T-helper 1 cell treated with Interleukin-12 subunit alpha and Interleukin-12 subunit beta and Interleukin-4 antibody, amounts not matched to agents 30 μg/mL and 1 μg/mL, for 36 hours (primary cell): ENCODE results near the gene ABL1.
"Not testable (repeated sequence)": the region's sequence is repeated elsewhere in the genome, so short reads cannot be mapped to it uniquely, and the experiment has no call there.

ENCODE experiments used
- H3K27ac Mint-ChIP-seq: one replicate; pipeline ENCODE4 v1.8.0; 2021; ENCODE audit warnings: mild to moderate bottlenecking, mixed read lengths
- H3K27me3 Mint-ChIP-seq: one replicate; pipeline ENCODE4 v1.8.0; 2021; ENCODE audit warnings: low read depth, mixed read lengths
- H3K36me3 Mint-ChIP-seq: one replicate; pipeline ENCODE4 v1.8.0; 2021; ENCODE audit warnings: low read depth, mixed read lengths
- H3K4me1 Mint-ChIP-seq: one replicate; pipeline ENCODE4 v1.8.0; 2021; ENCODE audit warnings: low read depth, mixed read lengths
- H3K4me3 Mint-ChIP-seq: one replicate; pipeline ENCODE4 v1.8.0; 2021; ENCODE audit warnings: mild to moderate bottlenecking, moderate library complexity, mixed read lengths
- H3K9me3 Mint-ChIP-seq: one replicate; pipeline ENCODE4 v1.8.0; 2021; ENCODE audit warnings: mixed read lengths

Gene ABL1

DNA sequence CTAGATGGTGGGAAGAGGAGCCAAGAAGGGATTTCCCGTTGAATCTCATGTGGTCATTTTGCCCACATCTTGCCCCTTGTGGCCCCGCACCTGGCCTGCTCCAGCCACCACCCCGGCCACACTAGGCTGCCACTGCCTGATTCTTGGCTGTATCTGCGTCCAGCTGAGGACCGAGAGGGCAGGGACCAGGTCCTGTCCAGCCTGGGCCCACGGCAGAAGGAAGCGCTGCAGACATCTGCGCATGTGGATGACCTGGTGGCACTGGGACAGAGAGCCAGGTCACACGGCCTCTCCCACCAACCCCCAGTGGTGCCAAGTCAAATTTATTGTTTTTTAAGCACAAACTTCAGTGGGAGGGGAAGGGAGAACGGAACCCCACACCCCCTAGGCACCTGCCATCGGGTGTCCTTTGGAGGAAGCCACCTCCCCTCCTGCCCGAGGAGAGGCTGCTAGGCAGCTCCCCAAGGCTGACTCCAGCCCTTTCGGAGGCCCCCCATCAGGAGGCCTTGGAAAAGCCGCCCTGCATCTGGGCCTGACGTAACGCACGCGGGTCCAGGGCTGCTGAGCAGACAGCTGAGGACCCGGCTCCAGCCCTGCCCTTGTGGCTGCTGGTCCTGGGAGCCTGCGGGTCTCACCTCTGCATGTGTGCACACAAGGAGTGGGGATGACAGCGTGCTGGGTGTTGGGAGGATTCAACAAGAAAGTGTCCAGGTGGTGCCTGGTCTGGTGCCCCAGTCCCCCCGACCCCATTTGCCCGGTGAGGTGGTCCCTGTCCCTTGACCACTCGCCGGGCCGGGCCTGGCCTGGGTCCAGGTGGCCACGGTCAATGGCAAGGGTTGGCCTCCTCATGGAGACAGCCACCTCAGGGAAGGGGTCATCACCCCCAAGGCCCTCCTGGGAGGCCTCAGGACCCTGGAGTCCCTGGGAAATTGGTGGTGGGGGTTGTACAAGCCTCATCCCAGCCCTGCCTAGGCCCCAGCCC is 67.4 kb downstream of the ABL1 start:
- Mint-ChIP-seq H3K27ac (no peak overlapping the region), H3K36me3 (no peaks in the 10 kb centered on the region), H3K4me3 (no peak overlapping the region), H3K4me1 (no peaks in the 10 kb centered on the region), H3K9me3 (no peaks in the 10 kb centered on the region), H3K27me3 (no peaks in the 10 kb centered on the region)

DNA sequence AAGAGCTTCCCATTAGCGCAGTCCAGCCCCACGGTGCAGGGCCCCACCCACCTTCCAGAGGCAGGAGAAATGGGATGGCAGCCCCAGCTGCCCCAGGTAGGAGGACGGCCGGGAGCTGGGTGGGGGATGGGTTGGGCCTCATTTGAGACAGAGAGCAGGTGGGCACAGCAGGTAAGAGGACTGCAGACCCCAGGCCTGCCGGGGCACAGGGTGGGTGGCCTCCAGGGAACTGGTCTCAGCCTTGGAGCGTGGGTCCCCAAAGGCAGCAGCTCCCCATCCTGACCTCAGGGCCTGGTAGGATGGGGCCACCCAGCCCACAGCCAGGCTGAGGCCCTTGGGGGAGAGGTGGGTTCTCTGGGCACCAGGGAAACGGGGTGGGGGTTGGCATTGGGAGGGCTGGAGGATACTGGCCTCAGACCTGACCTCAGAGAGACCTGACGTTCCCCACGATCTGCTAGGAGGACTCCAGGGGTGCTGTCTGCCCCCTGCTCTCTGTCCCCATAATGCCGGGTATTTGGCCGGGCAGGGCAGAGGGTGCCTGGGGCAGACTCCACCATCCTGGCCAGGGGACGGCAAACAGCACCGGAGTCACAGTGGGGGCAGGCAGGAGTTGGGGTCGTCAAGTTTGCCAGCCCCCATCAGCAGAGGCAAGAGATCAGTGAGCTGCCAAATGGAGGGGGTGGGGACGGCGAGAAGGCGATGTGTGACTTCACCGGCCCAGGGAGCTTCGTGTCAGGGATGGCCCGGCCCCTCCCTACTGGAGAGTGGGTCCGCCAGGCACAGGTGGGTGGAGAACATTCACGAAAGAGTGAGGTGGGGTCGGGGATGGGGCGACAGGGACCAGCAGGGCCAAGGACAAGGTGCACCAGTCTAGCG is 68.4 kb downstream of the ABL1 start:
- Mint-ChIP-seq H3K4me1 (no peaks in the 10 kb centered on the region), H3K9me3 (no peaks in the 10 kb centered on the region), H3K4me3 (no peak overlapping the region), H3K27me3 (no peaks in the 10 kb centered on the region), H3K27ac (no peak overlapping the region), H3K36me3 (no peaks in the 10 kb centered on the region)

DNA sequence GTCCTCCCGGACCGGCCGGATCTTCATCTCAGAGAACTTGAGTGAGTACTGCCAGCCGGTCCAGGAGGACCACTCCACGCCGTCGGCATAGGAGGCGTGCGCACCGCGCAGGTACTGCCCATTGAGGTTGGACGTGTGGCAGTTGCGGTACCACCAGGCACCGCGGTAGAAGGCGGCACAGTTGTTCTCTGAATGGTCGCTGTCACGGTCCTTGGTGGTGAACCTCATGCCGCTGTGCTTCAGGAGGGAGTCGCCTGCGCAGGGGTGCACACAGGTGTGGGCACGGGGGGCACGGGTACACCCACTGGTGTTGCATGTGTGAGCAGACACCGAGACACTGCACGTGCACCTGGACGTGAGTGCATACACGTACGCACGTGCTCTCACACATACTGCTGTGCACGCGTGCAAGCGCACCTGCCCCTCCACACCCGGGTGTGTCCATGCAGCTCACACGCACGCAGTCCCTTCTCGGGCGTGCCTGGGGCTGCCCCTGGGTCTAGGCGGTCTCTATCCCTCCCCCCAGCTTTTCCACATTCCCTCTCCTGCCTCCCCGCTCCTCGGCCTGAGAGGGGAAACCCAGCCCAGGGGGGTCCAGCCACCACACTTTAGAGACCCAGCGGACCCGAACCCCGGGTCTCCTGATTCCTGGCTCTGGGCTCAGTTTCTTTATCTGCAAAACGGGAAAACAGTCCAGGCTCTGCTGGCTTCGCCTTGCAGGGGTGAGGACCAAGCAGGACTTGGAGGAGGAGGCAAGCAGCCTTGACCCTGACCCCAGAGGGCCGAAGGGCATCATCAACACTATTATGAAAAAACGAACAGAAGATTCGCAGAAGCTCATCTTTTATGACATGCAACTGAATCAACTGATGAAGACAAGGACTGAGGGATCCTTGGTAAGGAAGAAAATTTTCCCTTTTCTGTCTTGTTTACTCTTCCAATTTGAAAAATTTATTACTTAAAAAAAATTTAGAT is 69.3 kb downstream of the ABL1 start:
- no peaks in the 10 kb centered on the region for H3K27me3 Mint-ChIP-seq
- no peaks in the 10 kb centered on the region for H3K9me3 Mint-ChIP-seq
- no peak overlapping the region for H3K27ac Mint-ChIP-seq
- no peak overlapping the region for H3K4me3 Mint-ChIP-seq
- no peaks in the 10 kb centered on the region for H3K4me1 Mint-ChIP-seq
- H3K36me3 Mint-ChIP-seq: no peaks in the 10 kb centered on the region

- Mint-ChIP-seq H3K27ac (no peak overlapping the region), H3K4me3 (no peak overlapping the region), H3K36me3 (no peaks in the 10 kb centered on the region), H3K9me3 (no peaks in the 10 kb centered on the region), H3K27me3 (no peaks in the 10 kb centered on the region), H3K4me1 (no peaks in the 10 kb centered on the region)
These were observed 70.3 kb downstream of the ABL1 start for GRCh38 chr9:130905125-130905901.

DNA sequence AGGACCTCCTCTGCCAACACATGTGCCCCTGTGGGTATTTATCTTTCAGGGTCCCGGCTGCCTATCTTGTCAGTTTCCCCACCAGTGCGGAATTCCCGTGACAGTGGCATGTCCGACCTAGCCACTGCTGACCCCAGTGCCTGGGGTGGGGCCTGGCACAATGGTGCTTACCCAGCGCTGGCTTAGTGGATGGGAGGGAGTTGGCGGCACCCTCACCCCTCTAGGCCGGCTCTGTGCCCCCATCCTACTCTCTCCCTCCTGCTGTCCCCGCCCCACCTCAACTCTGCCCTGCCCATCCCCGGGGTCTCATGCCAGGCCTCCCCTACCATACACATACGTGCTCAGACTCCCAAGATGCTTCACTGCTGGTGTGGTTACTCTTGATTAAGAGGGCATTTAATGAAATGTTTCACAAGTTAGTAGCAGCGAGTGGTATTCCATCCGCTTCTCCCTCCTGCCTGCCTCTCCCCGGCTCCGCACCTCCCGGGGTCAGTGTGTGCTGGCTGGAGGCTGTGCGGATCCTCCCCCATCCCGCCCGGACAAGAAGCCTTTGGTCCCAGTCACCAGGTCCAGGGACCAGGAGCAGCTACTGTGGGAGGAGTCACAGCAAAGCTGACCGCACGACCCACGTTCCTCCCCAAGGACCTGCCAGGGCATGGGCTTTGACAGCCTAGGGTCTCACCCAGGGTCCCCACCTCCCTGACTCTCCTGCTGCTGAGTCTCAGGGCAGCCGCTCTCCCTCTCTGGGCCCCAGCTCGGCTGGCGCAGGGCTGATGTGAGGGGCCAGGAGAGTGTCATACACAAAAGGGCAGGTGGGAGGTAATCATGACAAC is 71.1 kb downstream of the ABL1 start:
- Mint-ChIP-seq H3K36me3 (no peaks in the 10 kb centered on the region), H3K9me3 (no peaks in the 10 kb centered on the region), H3K27me3 (no peaks in the 10 kb centered on the region), H3K4me3 (no peak overlapping the region), H3K4me1 (no peaks in the 10 kb centered on the region), H3K27ac (no peak overlapping the region)

DNA sequence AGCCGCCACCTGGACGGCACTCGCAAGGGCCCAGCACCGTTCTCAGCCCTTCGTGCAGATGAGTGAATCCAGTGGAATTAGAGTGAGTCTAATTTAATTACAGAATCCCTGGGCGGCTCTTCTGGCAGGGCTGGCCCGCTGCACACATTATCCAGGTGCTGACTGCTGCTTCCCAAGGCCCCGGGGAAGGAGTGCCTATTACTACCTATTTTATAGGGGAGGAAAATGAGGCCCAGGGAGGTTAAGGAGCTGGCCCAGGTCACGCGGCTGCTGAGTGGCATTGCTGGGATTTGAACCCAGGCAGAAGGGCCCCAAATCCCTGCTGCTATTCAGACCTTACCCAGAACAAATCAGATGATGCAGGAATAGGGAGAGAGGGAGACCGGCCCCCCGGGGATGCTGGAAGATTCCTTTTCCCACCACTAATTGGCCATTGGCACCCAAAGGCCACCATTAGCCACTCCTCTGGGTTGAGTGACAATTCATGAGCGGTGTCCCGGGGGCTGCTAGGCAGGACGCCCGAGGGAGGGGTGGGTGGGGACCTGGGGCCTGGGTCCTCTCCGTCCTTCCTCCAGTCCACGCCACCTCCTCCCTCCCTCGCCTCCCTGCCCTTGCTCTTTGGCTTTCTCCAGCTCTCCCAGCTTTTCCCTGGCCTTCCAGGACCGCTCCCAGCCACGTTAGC is 71.8 kb downstream of the ABL1 start:
- Mint-ChIP-seq H3K9me3 (no peaks in the 10 kb centered on the region), H3K36me3 (no peaks in the 10 kb centered on the region), H3K27ac (no peak overlapping the region), H3K4me1 (no peaks in the 10 kb centered on the region), H3K4me3 (no peak overlapping the region), H3K27me3 (no peaks in the 10 kb centered on the region)

DNA sequence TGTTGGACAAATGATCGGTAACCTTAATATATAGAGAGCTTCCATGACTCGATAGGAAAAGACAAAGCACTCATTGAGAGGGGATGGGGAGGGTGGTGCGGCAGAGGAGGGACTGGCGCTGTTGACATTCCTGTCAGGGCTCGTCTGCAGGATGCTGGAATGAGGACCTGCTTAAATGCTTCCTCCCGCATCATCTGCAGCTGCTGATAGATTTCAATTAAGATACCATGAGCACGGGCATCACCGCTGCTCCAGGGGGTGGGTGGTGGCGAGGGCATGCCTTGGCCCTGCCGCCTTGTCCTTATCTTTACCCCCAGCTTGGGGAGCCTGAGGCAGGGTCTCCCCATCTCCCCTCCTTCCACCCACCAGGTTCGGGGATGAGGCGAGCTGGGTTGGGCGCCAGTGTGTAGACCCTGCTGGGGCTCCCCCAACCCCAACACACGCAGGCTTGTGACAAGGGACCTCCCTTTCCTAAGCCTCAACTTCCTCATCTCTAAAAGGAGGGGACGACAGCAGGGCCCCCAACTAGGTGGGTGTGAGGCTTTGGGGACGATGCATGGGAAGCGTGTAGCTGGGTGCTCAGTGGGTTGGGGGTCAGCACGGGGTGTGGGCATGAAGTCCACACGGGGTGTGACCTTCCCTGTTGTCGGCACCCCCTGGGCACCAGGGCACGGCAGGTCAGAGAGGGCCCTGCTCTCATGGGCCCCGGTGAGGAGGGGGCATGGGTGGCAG is 73.3 kb downstream of the ABL1 start:
- H3K4me3 Mint-ChIP-seq: no peak overlapping the region
- no peaks in the 10 kb centered on the region for H3K36me3 Mint-ChIP-seq
- H3K9me3 Mint-ChIP-seq: no peaks in the 10 kb centered on the region
- no peaks in the 10 kb centered on the region for H3K27me3 Mint-ChIP-seq
- no peak overlapping the region for H3K27ac Mint-ChIP-seq
- no peaks in the 10 kb centered on the region for H3K4me1 Mint-ChIP-seq

DNA sequence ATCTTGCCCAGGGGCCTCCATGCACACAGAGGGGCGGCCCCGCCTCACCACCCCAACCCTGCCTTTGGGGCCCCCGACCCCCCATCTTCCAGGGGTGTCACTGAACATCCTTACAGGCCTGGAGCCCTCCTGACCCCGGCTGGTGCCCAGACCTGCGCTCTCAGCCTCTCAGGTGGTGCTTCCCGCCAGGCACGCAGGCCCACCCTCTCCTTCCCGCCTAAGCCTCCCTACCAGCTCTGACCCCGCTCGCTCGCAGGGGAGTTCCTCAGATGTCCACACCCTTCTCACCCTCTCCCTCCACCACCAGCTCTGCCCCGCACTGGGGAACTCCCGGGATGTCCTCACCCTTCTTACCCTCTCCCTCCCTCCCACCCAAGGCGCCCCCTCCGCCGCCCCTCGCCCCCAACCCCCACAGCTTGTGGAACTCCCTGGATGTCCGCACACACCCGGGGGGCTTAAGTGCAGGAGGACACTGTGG is 73.9 kb downstream of the ABL1 start:
- Mint-ChIP-seq H3K36me3 (no peaks in the 10 kb centered on the region), H3K9me3 (no peaks in the 10 kb centered on the region), H3K4me3 (no peak overlapping the region), H3K27ac (no peak overlapping the region), H3K4me1 (no peaks in the 10 kb centered on the region), H3K27me3 (no peaks in the 10 kb centered on the region)

DNA sequence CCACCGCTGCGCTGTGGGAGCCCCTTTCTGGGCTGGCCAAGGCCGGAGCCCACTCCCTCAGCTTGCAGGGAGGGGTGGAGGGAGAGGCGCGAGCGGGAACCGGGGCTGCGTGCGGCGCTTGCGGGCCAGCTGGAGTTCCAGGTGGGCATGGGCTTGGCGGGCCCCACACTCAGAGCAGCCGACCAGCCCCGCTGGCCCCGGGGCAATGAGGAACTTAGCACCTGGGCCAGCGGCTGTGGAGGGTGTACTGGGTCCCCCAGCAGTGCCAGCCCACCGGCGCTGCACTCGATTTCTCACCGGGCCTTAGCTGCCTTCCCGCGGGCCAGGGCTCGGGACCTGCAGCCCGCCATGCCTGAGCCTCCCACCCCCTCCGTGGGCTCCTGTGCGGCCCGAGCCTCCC is 75.0 kb downstream of the ABL1 start:
- H3K27ac Mint-ChIP-seq: not testable (repeated sequence)

DNA sequence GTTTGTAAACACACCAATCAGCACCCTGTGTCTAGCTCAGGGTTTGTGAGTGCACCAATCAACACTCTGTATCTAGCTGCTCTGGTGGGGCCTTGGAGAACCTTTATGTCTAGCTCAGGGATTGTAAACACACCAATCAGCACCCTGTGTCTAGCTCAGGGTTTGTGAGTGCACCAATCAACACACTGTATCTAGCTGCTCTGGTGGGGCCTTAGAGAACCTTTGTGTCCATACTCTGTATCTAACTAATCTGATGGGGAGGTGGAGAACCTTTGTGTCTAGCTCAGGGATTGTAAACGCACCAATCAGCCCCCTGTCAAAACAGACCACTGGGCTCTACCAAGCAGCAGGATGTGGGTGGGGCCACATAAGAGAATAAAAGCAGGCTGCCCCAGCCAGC is 75.6 kb downstream of the ABL1 start:
- H3K9me3 Mint-ChIP-seq, H3K36me3 Mint-ChIP-seq, H3K27ac Mint-ChIP-seq, H3K4me1 Mint-ChIP-seq, H3K4me3 Mint-ChIP-seq, H3K27me3 Mint-ChIP-seq: not testable (repeated sequence)

More for the DNA sequence above, 75.0 kb downstream of the ABL1 start:
- not testable (repeated sequence) for H3K9me3 Mint-ChIP-seq, H3K4me3 Mint-ChIP-seq, H3K27me3 Mint-ChIP-seq, H3K4me1 Mint-ChIP-seq, H3K36me3 Mint-ChIP-seq

DNA sequence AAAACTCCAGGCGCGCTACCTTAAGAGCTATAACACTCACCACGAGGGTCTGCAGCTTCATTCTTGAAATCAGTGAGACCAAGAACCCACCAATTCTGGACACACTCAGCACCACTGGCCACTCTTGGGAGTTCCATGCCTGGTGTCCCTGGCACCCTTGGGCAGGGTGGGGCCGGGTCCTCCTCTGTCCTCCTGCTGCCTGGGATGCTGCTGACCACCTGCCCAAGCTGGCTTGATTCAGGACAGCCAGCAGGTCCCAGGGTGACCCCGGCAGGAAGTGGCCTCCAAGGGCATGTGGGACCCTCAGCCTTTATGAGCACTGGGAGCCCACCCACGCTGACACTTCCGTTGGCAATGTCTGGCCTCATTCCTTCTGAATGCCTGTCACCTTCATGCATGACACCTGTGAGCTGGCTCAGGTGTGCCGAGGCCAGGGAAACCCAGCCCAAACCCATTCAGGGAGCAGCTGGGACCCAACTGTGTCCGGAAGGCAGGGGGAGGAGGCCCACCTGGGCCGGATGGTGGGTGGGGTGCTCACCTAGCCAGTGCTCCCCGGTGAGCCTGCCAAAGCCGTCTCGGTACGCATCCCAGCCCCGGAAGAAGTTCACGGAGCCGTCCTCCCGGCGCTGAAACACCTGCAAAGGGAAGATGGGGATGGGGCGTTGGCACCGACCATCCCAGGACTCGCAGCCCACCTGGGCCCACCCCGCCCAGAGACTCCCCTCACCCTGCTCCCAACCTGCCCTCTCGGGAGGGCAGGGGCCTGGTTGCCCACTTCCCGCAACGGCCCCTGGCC is 76.4 kb downstream of the ABL1 start:
- Mint-ChIP-seq H3K9me3 (no peaks in the 10 kb centered on the region), H3K27ac (no peak overlapping the region), H3K4me3 (no peak overlapping the region), H3K36me3 (no peaks in the 10 kb centered on the region), H3K4me1 (no peaks in the 10 kb centered on the region), H3K27me3 (no peaks in the 10 kb centered on the region)
